K562 (cell line): ENCODE measurements around the gene ZGLP1. TPM values are rescaled to one million over a fixed set of nuclear protein-coding genes. Genes with fewer than 3 reads are reported as not detected.

Experiments
- GATAD2A ChIP-seq: fragments of 450-650 bp; IDR thresholded peaks from 2 replicates; pipeline ENCODE4 v1.6.1; 2017
- HSF4 ChIP-seq: fragments of 250-450 bp; sonication (Bioruptor Pico); IDR thresholded peaks from 2 replicates; pipeline ENCODE4 v2.1.2; 2022; ENCODE audit warnings: mild to moderate bottlenecking, moderate library complexity, borderline replicate concordance
- MED1 ChIP-seq: sonication (generic); formaldehyde crosslinking; IDR thresholded peaks from 2 replicates; pipeline ENCODE4 v1.8.1; 2023; ENCODE audit warnings: missing genetic modification reagents, borderline replicate concordance
- MYC ChIP-seq, 2 experiments: fragments of 250-450 bp in 1 of 2; sonication (Bioruptor Pico) in 1 of 2; IDR thresholded peaks; 2 replicates each; pipeline versions ENCODE4 v1.5.1 to v1.6.1; 2012 to 2021; ENCODE audit warnings: low read depth in 2 of 2, borderline replicate concordance in 1 of 2, improper control_type of control experiment in 1 of 2, low read length in 1 of 2, mild to moderate bottlenecking in 1 of 2, moderate library complexity in 1 of 2
- TEAD1 ChIP-seq, 2 experiments: fragments of 450-650 bp in 1 of 2; sonication (generic) in 1 of 2; formaldehyde crosslinking; IDR thresholded peaks; 2 replicates each; pipeline versions ENCODE4 v1.4.0 to v1.8.0; 2020 to 2022; ENCODE audit warnings: mild to moderate bottlenecking in 2 of 2, missing genetic modification reagents in 1 of 2
- ZZZ3 ChIP-seq: fragments of 450-650 bp; IDR thresholded peaks from 2 replicates; pipeline ENCODE4 v1.6.1; 2016; ENCODE audit warnings: antibody characterized with exemption, mild to moderate bottlenecking, moderate library complexity
- polyA plus RNA-seq, 8 experiments: library from polyadenylated mRNA; depleted of rRNA in 4 of 8; stranded (reverse) in 5 of 8; unstranded in 3 of 8; fragments of >200 nt; fragmentation: Nextera tagmentation in 2 of 8; fragmentation: Illumina TruSeq in 1 of 8; extraction: Ambion mirVana in 2 of 8; extraction: Trizol in 1 of 8; gene quantifications; 2 replicates each; pipeline versions ENCODE4 v1.2.1 to v1.2.3, GENCODE V29; 2011 to 2014; ENCODE audit warnings: inconsistent platforms in 1 of 8, missing spikeins in 1 of 8
- total RNA-seq, 7 experiments: library from RNA; depleted of rRNA in 6 of 7; stranded (reverse); fragments of >200 nt in 6 of 7; fragmentation: Illumina TruSeq in 2 of 7; extraction: Trizol in 2 of 7; gene quantifications; 2 replicates each; pipeline versions ENCODE4 v1.2.1 to v1.2.3, GENCODE V29; 2011 to 2021; ENCODE audit warnings: low replicate concordance in 1 of 7
- TF ChIP-seq, protein P1 (sequence below), 2 experiments: fragments of 150-350 bp in 1 of 2; IDR thresholded peaks; 2 replicates each; pipeline ENCODE4 v1.6.1; 2012 to 2016; ENCODE audit warnings: low read depth in 2 of 2, low read length in 2 of 2, mild to moderate bottlenecking in 1 of 2, moderate library complexity in 1 of 2
- TF ChIP-seq, protein P2 (sequence below), 2 experiments: fragments of 450-650 bp in 1 of 2; sonication (generic) in 1 of 2; formaldehyde crosslinking in 1 of 2; IDR thresholded peaks; 2 replicates each; pipeline versions ENCODE4 v1.7.1 to v1.9.0; 2016 to 2022; ENCODE audit warnings: inconsistent platforms in 1 of 2, mild to moderate bottlenecking in 1 of 2, missing genetic modification reagents in 1 of 2
- TF ChIP-seq, protein P3 (sequence below): sonication (generic); formaldehyde crosslinking; IDR thresholded peaks from 2 replicates; pipeline ENCODE4 v1.8.0; 2023; ENCODE audit warnings: mild to moderate bottlenecking, missing genetic modification reagents
- TF ChIP-seq, protein P4 (sequence below): fragments of 450-650 bp; IDR thresholded peaks from 2 replicates; pipeline ENCODE4 v1.6.1; 2016; ENCODE audit warnings: low read depth, mild to moderate bottlenecking, moderate library complexity

Gene ZGLP1
- total and polyA plus RNA-seq, 9 of the 15 experiments (the other 6 are each of a cell fraction or from before 2014, with no cell fraction given) = 0.24 to 4.5 (median 2.2) TPM

DNA sequence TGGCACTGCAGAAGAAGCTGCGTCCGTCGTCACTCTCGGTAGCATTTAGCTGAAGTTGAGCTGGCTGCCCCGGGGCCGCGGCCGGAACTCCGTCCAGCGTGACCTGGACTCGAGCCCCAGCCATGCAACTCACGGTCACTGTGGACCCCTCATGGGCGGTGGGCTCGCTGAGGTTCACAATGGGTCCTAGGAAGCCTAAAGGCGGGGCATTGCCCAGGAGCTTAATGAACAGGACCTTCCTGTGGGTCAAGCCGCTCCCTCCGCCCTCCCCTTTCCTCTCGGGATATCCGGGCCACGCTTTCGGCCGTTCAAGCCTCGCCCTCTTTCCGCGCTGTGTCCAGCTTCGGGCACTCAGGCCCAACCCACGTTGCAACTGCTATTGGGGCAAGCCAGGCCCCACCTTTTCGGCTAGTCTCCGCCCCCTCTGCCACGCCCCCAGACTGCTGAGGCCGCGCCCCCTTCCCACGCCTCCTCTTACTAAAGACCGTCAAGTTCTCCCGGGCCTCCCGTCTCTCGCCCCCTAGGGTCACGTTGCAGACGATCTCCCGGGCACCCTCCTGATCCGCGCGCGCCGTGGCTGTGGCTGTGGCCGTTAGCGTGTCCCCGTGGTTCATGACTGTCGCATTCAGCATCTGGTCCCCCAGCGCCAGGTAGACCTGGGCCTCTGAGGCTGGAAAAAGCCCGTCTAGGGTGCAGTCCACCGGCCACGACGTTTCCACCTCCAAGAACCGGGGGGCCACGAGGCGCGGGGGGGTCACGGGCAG is 25.2 kb upstream of the ZGLP1 start (continued):
- TF ChIP-seq, protein P1, sequence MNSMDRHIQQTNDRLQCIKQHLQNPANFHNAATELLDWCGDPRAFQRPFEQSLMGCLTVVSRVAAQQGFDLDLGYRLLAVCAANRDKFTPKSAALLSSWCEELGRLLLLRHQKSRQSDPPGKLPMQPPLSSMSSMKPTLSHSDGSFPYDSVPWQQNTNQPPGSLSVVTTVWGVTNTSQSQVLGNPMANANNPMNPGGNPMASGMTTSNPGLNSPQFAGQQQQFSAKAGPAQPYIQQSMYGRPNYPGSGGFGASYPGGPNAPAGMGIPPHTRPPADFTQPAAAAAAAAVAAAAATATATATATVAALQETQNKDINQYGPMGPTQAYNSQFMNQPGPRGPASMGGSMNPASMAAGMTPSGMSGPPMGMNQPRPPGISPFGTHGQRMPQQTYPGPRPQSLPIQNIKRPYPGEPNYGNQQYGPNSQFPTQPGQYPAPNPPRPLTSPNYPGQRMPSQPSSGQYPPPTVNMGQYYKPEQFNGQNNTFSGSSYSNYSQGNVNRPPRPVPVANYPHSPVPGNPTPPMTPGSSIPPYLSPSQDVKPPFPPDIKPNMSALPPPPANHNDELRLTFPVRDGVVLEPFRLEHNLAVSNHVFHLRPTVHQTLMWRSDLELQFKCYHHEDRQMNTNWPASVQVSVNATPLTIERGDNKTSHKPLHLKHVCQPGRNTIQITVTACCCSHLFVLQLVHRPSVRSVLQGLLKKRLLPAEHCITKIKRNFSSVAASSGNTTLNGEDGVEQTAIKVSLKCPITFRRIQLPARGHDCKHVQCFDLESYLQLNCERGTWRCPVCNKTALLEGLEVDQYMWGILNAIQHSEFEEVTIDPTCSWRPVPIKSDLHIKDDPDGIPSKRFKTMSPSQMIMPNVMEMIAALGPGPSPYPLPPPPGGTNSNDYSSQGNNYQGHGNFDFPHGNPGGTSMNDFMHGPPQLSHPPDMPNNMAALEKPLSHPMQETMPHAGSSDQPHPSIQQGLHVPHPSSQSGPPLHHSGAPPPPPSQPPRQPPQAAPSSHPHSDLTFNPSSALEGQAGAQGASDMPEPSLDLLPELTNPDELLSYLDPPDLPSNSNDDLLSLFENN (IDR thresholded peaks at IDR 0.05; ENCODE audit: low read depth in 2 of 2, low read length in 2 of 2) = no peak
- TF ChIP-seq, protein P2, sequence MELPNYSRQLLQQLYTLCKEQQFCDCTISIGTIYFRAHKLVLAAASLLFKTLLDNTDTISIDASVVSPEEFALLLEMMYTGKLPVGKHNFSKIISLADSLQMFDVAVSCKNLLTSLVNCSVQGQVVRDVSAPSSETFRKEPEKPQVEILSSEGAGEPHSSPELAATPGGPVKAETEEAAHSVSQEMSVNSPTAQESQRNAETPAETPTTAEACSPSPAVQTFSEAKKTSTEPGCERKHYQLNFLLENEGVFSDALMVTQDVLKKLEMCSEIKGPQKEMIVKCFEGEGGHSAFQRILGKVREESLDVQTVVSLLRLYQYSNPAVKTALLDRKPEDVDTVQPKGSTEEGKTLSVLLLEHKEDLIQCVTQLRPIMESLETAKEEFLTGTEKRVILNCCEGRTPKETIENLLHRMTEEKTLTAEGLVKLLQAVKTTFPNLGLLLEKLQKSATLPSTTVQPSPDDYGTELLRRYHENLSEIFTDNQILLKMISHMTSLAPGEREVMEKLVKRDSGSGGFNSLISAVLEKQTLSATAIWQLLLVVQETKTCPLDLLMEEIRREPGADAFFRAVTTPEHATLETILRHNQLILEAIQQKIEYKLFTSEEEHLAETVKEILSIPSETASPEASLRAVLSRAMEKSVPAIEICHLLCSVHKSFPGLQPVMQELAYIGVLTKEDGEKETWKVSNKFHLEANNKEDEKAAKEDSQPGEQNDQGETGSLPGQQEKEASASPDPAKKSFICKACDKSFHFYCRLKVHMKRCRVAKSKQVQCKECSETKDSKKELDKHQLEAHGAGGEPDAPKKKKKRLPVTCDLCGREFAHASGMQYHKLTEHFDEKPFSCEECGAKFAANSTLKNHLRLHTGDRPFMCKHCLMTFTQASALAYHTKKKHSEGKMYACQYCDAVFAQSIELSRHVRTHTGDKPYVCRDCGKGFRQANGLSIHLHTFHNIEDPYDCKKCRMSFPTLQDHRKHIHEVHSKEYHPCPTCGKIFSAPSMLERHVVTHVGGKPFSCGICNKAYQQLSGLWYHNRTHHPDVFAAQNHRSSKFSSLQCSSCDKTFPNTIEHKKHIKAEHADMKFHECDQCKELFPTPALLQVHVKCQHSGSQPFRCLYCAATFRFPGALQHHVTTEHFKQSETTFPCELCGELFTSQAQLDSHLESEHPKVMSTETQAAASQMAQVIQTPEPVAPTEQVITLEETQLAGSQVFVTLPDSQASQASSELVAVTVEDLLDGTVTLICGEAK (IDR thresholded peaks at IDR 0.05) = peak; percentile 60
- TF ChIP-seq, protein P2 (CRISPR knock-in tag; IDR thresholded peaks at IDR 0.05) = no peak
- TF ChIP-seq, protein P3, sequence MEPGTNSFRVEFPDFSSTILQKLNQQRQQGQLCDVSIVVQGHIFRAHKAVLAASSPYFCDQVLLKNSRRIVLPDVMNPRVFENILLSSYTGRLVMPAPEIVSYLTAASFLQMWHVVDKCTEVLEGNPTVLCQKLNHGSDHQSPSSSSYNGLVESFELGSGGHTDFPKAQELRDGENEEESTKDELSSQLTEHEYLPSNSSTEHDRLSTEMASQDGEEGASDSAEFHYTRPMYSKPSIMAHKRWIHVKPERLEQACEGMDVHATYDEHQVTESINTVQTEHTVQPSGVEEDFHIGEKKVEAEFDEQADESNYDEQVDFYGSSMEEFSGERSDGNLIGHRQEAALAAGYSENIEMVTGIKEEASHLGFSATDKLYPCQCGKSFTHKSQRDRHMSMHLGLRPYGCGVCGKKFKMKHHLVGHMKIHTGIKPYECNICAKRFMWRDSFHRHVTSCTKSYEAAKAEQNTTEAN (CRISPR knock-in tag) = no peak
- TF ChIP-seq HSF4 (CRISPR knock-in tag) (no peak), MYC (IDR thresholded peaks at IDR 0.05; ENCODE audit: low read depth, low read length) (peak; percentile 81), MYC (CRISPR knock-in tag; IDR thresholded peaks at IDR 0.05; ENCODE audit: borderline replicate concordance, low read depth) (no peak), ZZZ3 (no peak), TEAD1 (CRISPR knock-in tag; IDR thresholded peaks at IDR 0.05) (no peak), GATAD2A (peak; percentile 45; the same call in 1 of the 2 replicates), MED1 (no peak)
- TF ChIP-seq, protein P4, sequence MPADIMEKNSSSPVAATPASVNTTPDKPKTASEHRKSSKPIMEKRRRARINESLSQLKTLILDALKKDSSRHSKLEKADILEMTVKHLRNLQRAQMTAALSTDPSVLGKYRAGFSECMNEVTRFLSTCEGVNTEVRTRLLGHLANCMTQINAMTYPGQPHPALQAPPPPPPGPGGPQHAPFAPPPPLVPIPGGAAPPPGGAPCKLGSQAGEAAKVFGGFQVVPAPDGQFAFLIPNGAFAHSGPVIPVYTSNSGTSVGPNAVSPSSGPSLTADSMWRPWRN = no peak
